ENCODE measurements around the gene WNT3A. TPM values are rescaled to one million over a fixed set of nuclear protein-coding genes. Genes with fewer than 3 reads are reported as not detected.
A peak's percentile ranks its signal among the peaks of the same experiment; 100 is the strongest.

The WNT3A gene
- total RNA-seq, 4 donors from 2014 or later = 0.76 to 2.7 (median 1.3) TPM

DNA sequence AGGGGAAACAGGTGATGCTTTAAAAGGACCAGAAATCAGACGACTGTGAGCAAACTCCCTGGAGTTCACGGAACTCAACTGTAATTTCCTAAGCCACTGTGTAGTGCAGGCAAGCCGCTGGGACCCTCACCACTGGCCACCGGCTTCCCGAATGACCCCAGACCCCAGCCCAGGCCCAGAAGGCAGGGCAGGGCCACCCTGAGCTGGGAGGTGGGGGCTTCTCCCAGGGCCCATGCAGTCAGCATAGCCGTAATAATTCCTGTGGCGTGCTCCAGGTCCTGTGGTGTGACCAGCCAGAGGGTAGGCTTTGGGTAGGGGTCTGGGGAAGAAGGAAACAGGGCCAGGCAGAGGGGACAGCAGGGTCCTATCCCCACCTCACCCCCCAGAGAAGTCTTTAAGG lies 72.2 kb downstream of the WNT3A start:
- Histone ChIP-seq H3K27me3 (no peaks in the 10 kb centered on the region), H3K4me3 (no peak overlapping the region), H3K27ac (no peak overlapping the region), H3K36me3 (no peaks in the 10 kb centered on the region), H3K4me1 (peaks cover 8 to 26% (median 24%) of the 10 kb centered on the region in 3 donors), H3K9me3 (no peaks in the 10 kb centered on the region)
- intact Hi-C loops (cut with DNase I) = no loop called here
- no peak for DNase-seq
- WGBS, 2 donors = 90 to 91% methylated on average over 3 to 5 of the region's 7 CpGs
- TF ChIP-seq, protein P1, sequence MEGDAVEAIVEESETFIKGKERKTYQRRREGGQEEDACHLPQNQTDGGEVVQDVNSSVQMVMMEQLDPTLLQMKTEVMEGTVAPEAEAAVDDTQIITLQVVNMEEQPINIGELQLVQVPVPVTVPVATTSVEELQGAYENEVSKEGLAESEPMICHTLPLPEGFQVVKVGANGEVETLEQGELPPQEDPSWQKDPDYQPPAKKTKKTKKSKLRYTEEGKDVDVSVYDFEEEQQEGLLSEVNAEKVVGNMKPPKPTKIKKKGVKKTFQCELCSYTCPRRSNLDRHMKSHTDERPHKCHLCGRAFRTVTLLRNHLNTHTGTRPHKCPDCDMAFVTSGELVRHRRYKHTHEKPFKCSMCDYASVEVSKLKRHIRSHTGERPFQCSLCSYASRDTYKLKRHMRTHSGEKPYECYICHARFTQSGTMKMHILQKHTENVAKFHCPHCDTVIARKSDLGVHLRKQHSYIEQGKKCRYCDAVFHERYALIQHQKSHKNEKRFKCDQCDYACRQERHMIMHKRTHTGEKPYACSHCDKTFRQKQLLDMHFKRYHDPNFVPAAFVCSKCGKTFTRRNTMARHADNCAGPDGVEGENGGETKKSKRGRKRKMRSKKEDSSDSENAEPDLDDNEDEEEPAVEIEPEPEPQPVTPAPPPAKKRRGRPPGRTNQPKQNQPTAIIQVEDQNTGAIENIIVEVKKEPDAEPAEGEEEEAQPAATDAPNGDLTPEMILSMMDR (IDR thresholded peaks at IDR 0.05) = no peak
- TF ChIP-seq POLR2A (IDR thresholded peaks at IDR 0.05) = no peak

DNA sequence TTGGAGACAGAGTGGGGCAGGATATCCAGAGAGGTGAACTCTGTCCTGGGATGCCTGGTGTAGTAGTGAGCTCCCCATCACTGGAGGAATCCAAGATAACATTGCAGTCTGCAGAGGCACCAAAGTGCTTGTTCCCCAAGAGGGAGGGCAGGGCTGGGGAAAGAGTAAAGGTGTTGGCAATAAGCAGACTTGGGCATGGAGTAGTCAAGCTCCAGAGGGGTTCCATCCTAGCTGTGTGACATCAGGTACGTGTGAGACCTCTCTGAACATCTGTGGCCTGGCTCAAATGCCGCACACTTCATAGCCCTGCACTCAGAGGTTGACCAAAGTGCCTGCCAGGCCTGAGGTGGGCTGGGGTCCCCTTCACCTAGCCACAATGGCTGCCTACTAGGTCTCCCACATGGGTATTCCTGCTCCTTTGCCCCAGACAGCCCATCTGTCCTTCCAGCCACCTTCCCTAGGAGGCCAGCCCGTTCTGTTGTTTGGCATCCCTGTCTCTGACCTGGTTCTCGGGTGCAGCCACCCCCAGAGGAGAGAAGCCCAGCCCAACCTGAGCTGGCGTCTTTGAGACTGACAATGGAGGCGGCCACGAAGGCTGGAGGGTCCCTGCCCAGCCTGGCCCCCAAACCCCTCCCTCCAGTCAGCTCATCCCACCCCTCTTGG lies 72.9 kb downstream of the WNT3A start:
- WGBS, 2 donors = 100% methylated on average over 2 to 3 of the region's 7 CpGs
- DNase-seq = no peak
- TF ChIP-seq, protein P1 (IDR thresholded peaks at IDR 0.05) = no peak
- no peak for TF ChIP-seq POLR2A (IDR thresholded peaks at IDR 0.05)
- intact Hi-C loops (cut with DNase I) = loop anchor here (10.0 kb wide), 1 partner anchor 295 kb away; no protein-coding TSS in a partner anchor
- Histone ChIP-seq H3K27me3 (no peaks in the 10 kb centered on the region), H3K4me3 (no peak overlapping the region), H3K36me3 (no peaks in the 10 kb centered on the region), H3K27ac (no peak overlapping the region), H3K4me1 (peaks cover 16 to 33% (median 31%) of the 10 kb centered on the region in 3 donors), H3K9me3 (no peaks in the 10 kb centered on the region)

DNA sequence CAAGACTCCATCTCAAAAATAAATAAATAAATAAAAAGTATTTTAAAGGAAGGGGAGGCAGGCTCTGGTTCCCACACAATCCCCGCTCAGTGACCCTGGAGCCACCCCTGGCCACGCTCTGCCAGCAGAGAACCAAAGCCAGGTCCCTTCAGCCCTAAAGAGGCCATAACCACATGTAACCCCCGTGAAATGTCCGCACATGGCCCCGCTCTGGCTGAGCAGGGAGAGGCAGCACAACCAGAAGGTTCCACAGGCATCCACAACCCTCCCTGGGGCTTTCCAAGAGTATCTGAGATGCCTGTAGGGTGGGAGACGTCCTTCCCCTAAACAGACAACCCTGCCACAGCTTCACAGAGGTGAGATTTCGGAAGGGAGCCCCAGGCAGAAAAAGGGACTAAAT lies 74.3 kb downstream of the WNT3A start:
- WGBS, 2 donors = 54 to 72% methylated on average over 3 to 5 of the region's 7 CpGs
- H3K4me1 ChIP-seq = peaks cover 30 to 47% (median 45%) of the 10 kb centered on the region in 3 donors
- H3K36me3 ChIP-seq = no peaks in the 10 kb centered on the region
- no peaks in the 10 kb centered on the region for H3K9me3 ChIP-seq
- peak overlapping the region in 2 of 4 donors; percentile 100 for H3K27ac ChIP-seq
- no peak for DNase-seq
- no peaks in the 10 kb centered on the region for H3K27me3 ChIP-seq
- TF ChIP-seq, protein P1 (IDR thresholded peaks at IDR 0.05) = no peak
- TF ChIP-seq POLR2A (IDR thresholded peaks at IDR 0.05) = no peak
- intact Hi-C loops (cut with DNase I) = loop anchor here (10.0 kb wide), 1 partner anchor 296 kb away; no protein-coding TSS in a partner anchor
- H3K4me3 ChIP-seq = peak overlapping the region; percentile 79 to 100 (median 98)

DNA sequence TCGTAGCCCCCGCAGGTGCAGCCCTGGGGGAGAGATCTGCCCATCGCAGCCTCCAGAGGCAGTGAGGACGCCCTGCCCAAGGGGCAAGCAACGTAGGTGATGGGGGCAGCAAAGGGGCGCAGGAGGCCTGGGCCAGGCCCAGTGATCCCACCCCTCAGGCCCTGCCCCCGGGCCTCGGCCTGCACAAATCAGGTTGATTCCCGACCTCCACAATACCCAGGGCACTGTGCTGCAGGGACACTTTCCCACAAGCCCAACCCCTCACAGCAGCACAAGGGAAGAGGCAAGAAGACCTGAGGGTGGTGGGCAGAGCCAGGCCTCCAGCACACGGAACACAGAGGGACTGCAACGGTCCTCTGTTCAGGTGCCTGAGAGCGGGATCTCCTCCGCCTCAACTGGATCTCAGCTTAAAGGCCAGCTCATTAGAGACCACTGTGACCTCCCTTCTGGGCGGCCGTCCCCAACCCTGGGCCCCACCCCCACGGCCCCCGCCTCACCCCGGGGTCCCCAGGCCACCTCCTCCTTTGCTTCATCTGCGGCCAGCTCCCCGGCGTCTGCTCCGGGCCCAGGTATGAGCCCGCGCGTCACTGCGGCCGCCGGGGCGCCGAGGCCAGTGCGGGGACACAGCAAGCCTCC lies 74.9 kb downstream of the WNT3A start:
- H3K27ac ChIP-seq = peak overlapping the region; percentile 99 to 100 (median 100)
- H3K4me3 ChIP-seq = peak overlapping the region; percentile 79 to 100 (median 98)
- TF ChIP-seq, protein P1 (IDR thresholded peaks at IDR 0.05) = no peak
- TF ChIP-seq POLR2A (IDR thresholded peaks at IDR 0.05) = no peak
- H3K9me3 ChIP-seq = no peaks in the 10 kb centered on the region
- H3K4me1 ChIP-seq = peaks cover 35 to 53% (median 51%) of the 10 kb centered on the region in 3 donors
- no peak for DNase-seq
- intact Hi-C loops (cut with DNase I) = loop anchor here (10.0 kb wide), 1 partner anchor 297 kb away; no protein-coding TSS in a partner anchor
- WGBS, 2 donors = 0 to 17% methylated on average over 2 to 8 of the region's 31 CpGs
- H3K27me3 ChIP-seq = no peaks in the 10 kb centered on the region
- H3K36me3 ChIP-seq = no peaks in the 10 kb centered on the region

Measured in esophagus squamous epithelium (tissue), 5 donors.